GM18517 (cell line): ENCODE measurements around the gene TLR9.

Source experiments
- ATAC-seq: cut with Tn5 transposase; IDR thresholded peaks from one replicate; pipeline ENCODE4 v1.9.1; 2021; ENCODE audit warnings: mild to moderate bottlenecking, moderate library complexity; ENCODE audit not compliant: unreplicated experiment

Gene TLR9

DNA sequence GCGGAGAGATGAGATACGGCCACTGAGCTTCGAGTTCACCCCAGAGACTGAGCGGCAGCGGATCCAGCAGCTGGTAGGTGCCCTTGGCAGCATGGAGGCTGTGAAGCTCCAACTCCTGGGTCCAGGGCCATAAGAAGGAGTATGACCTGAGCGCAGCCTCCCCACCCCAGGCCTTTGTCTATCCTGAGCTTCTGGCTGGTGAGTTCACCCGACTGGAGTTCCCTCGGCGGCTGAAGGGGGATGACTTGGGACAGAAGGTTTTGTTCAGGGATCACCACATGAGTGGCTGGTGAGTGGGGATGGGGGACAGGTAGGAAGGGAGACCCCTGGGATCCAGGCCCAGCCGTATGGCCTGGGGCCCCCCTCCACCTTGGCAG is 22.7 kb upstream of the TLR9 start:
- no peak for ATAC-seq

GRCh38 chr3:52247409-52248164 is 22.1 kb upstream of the TLR9 start:
- no peak for ATAC-seq

DNA sequence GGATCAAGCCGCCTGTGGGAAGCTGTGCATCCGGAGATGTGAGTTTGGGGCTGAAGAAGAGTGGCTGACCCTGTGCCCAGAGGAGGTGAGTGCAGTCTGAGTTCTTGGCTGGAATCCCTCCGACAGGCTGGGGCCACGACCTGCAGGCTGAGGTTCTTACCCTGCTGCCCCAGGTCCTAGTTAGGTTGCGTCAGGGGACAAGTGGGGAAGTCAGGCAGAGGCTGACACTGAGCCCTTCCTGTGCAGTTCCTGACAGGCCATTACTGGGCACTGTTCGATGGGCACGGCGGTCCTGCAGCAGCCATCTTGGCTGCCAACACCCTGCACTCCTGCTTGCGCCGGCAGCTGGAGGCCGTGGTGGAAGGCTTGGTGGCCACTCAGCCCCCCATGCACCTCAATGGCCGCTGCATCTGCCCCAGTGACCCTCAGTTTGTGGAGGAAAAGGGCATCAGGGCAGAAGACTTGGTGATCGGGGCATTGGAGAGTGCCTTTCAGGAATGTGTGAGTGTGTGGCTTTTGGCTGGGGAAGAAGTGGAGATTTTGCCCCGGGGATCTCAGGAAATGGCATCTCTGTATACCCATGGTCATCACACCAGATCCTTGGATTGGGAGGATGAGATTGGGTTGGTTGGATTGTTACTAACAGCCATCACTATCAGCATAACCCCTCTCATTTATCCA is 21.4 kb upstream of the TLR9 start:
- ATAC-seq: no peak

GRCh38 chr3:52246264-52246620 is 20.8 kb upstream of the TLR9 start:
- no peak for ATAC-seq

- ATAC-seq: no peak
Measured at GRCh38 chr3:52245322-52246263, 20.1 kb upstream of the TLR9 start, which contains the start of gene PPM1M. TSS of gene PPM1M (plus strand) at chr3:52245759. CDS start at chr3:52245825, 66 bp downstream.

DNA sequence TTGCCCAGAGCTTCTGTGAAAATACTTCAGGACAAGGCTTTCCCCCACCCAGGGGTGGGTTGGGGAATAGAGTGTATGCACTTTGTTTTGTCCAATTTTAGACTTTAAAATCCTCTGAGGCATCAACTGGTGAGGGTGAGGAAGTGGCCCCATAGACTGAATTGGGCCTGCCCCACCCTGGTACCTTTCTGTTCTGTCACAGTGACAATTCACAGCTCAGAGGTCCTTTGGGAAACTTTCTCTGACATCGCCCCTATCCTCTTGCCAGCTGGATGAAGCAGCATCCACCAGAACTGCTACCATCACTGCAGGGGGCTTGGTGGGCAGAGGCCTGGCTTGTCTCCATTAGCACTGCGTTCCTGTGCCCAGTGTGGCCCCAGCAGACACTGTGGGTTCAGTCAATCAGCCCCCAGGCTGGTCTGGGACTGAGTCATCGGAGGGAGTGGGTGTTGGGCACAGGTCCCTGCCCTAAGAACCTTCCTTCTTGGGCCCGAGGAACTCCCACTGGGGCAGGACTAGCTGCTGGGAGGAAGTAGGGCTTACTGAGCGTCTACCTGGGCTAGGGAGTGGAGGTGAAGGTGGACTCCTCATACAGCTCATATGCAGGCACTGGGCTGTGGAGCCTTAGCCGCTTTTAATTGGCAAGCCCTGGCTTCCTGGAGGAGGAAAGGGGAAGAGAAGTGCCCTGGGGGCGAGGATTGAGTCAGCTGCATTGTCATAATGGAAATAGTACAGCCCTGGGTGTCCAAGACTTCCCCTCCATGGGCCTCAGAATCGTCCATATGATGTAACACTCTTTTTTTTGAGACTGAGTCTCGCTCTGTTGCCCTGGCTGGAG is 18.6 kb upstream of the TLR9 start:
- ATAC-seq: peak; percentile 35

GRCh38 chr3:52242039-52242438 is 16.6 kb upstream of the TLR9 start:
- ATAC-seq: no peak

GRCh38 chr3:52240886-52241370 is 15.5 kb upstream of the TLR9 start:
- ATAC-seq: no peak

DNA sequence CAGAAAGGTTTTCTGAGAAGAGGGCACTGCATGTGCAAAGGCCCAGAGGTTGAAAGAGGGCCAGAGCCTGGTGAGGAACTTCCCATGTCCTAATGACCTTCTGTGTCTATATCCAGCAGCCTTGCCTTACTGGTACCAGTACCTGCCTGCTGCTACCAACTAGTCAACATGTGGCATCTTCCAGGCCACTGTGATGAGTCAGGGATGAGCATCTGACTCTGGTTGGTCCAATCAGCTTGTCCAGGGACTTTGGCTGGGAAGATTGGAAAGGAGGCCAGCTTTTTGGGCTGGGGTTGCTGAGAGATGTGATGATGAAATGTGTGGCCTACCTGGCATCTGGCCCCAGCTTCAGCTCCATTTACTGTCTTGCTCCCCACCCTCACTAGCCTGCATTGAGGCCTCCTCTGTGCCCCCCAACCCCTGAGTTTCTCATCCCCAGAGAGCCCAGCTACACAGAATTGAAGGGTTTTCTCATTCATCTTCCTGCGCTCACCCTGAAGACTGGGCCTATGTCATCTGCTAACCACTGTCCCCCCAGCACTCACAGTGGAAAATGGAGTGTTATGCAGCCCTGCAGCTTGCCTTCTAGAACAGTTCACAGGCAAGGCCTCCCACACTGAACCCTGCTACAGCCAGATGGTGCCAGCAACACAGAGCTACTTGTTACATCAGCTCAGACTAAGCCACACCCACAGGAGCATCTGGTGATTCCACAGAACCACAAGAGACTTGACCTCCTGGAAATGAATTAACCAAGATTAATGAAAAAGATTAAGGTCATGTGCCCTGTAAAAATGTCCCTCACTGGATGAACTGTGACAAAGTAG is 14.8 kb upstream of the TLR9 start:
- ATAC-seq: no peak

DNA sequence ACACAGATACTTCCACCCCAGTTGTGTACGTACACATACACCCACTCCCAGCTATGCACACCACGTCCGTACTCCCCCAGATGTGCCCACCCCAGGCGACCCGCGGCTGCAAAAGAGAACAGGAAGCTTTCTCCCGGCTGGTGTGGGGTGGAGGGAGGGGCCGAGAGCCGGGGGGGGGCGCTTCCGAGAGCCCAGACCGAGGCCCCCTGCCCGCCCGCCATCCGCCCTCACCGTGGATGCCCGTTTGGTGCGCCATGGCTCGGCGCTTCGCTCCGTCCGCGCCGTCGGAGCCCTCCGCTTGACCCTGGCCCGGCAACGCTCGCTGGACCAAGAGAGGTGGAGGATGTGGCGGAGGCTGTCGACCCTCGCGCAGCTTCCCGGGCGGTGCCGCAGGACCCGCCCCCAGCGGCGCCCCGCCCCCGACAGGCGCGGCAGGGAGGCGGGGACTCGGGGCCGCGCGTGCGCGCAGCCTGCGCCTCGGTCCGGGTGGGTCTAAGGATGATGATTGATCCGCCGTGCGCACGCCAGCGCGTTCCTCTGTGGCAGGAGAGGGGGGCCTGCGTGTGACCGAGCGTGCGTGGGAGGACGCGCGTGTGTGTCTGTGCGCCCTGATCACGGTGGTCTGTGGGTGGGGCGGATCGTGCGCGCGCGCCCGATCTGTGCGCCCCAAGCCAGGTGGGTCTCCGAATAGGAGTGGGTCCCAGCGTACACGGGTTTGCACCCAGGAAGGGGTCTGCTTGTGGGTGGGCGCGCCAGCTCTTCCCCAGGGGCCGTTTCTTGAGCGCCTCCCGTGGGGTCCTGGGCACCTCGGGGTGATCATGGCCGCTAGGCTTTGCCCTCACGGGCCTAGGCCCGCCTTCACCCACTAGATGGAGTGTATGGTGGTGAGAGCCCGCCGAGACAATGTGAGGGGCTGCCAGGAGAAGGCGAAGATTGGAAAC is 13.6 kb upstream of the TLR9 start, which contains the start of gene TWF2:
Gene TWF2 (minus strand): TSS at position 398 of the 941 bp plus-strand sequence. CDS start 142 bp downstream, at position 256.
- ATAC-seq: peak; percentile 63

DNA sequence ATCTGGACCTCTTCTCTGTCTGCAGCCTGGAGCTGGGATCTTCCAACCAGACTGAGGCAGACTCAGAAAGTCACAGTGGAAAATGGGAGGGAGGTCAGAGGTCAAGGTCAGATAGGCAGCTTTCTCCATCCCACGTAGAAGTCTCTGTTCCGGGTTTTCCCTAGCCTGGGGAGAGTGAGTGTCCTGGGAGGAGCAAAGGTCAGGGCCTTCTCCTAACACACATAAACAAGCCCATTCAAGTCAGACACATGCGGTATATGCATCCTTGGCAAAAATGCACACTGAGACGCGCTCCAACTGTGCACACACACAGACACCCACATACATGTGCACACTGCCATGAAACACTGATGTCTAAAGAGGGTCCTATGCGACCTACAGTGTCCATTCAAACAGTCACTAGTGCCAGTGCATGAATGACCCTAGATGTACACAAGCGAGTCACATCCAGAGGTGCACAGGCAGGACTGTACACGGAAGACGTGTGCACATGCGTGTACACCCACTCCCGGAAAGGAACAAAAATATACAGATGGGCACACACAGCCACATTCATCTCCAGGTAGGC is 12.8 kb upstream of the TLR9 start:
- ATAC-seq: no peak

DNA sequence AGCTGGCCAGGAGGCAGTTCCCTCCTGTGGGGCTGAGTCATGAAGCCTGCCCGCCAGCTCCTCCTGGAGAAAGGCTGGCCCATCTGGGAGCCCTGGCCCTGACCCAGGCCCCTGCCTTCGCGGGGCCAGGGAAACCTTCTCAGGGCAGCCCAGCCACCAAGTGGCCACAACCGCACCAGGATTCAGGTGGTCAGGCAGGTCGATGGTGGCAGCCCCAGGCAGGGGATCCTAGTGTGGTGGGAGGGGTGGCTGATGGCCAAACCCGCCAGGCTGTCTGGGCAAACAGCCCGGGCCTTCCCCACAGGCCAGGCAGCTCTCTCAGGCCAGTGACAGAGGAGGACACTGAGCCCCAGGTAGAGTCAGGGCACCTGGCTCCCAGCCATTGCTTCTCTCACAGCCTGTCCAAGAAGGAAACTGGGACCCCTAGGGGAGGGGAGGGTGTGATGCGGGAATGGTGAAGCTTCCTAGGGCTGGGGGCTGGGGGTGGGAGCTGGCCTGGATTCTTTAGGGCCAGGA is 12.3 kb upstream of the TLR9 start:
- ATAC-seq: no peak

GRCh38 chr3:52237006-52237656 is 11.7 kb upstream of the TLR9 start:
- no peak for ATAC-seq

GRCh38 chr3:52236424-52236886 is 11.0 kb upstream of the TLR9 start:
- no peak for ATAC-seq

DNA sequence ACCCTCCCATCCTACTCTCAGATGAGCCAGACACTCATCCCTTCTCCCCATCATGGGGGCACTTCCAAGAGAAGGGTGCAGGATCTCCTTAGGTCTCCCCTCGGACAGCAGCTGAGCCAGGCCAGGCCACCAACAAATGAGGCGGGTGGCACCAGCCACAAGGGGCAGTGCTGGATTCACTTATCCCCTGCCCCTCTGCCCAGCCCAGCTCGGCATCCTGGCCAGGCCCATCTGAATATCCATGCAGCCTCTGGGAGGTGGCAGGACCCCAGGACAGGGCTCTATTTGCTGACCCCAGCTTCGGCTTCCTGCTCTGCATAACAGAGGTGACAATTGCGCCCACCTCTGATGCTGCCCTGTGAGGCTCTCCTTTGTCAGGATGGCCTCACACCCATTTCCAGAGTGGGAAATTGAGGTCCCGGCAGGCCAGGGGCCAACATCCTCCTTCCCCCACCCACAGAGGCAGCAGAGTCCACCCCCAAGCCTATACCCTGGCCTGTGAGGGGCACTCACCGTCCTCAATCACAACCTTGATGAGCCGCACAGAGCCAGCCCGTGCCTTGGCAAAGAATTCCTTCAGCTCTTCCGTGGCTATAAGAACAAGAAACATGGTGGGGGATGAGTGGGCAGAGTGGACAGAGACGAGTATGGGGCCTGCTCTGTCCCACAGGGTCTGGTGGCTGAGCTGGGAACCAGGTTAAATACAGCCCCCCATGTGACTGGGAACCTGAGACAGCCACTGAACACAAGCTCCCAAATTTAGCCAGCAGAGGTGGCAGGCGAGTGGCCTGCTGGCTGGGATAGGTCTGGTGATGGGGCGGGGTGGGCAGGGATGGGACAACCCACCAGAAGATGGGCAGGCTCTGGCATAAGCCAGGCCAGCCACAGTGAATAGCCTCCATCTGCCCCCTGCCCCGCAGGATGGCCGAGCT is 9.3 kb upstream of the TLR9 start:
- ATAC-seq: no peak

DNA sequence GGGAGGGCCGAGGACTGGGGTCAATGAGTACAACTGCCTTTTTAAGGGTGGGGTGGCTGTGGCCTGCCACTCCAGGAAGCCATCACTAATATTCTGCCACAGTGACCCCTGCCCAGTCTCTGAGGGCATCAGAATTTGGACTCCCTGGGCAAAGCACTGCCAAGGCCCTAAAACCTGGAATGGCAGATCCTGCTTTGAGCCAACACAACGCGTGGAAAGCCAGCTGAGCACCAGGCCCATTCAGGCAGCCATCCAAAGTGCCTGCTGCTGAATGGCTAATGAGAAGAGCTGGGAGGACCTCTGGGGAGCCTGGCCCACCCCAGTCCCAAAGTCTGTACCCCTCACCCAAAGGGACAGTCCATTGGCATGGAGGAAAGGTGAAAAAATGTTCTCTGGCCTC is 8.5 kb upstream of the TLR9 start:
- no peak for ATAC-seq
